Lower lobe of right lung (tissue), 2 donors: Measurements from ENCODE around the gene PEX19. TPM values are rescaled to one million over a fixed set of nuclear protein-coding genes. Genes with fewer than 3 reads are reported as not detected.

Experiments
- ATAC-seq, 2 donors: fragments of 200-7000 bp; cut with Tn5 transposase; one replicate each; pipeline ENCODE4 v1.9.1; 2020 to 2022; ENCODE audit warnings: mild to moderate bottlenecking in 2 of 2, moderate library complexity in 2 of 2
- DNase-seq: peaks from one replicate; pipeline ENCODE4 v3.0.0-alpha.2; 2020
- H3K27ac ChIP-seq: fragments of 200-600 bp; one replicate; pipeline ENCODE4 v1.8.0; 2022
- H3K27me3 ChIP-seq: fragments of 200-600 bp; one replicate; pipeline ENCODE4 v1.8.0; 2022; ENCODE audit warnings: low read depth
- H3K36me3 ChIP-seq: fragments of 200-600 bp; one replicate; pipeline ENCODE4 v1.8.0; 2022; ENCODE audit warnings: mild to moderate bottlenecking
- H3K4me1 ChIP-seq: fragments of 200-600 bp; one replicate; pipeline ENCODE4 v1.8.0; 2022
- H3K4me3 ChIP-seq: fragments of 200-600 bp; one replicate; pipeline ENCODE4 v1.8.0; 2022; ENCODE audit warnings: mild to moderate bottlenecking
- H3K9me3 ChIP-seq: fragments of 200-600 bp; one replicate; pipeline ENCODE4 v1.8.0; 2022
- intact Hi-C: fragments of 100-400 bp; cut with DNase I; formaldehyde crosslinking; loops from one replicate; pipeline ENCODE4 v1.11.0; 2022
- total RNA-seq: library from RNA; stranded (reverse); fragmentation: NEBNext Ultra II Directional; extraction: Animal tissue kit (Norgen Biotek cat#: 25700); gene quantifications from one replicate; pipeline ENCODE4 v1.2.1, GENCODE V29; 2021
- TF ChIP-seq, protein P1 (sequence below): fragments of 200-600 bp; IDR thresholded peaks from one replicate; pipeline ENCODE4 v1.8.0; 2022; ENCODE audit warnings: antibody characterized with exemption, mild to moderate bottlenecking
- donor health status: DM: no; HTN: yes; CAD: no; lungs with severe emphysema.

Gene PEX19
- total RNA-seq, 1 donor from 2014 or later = 63.1 TPM

DNA sequence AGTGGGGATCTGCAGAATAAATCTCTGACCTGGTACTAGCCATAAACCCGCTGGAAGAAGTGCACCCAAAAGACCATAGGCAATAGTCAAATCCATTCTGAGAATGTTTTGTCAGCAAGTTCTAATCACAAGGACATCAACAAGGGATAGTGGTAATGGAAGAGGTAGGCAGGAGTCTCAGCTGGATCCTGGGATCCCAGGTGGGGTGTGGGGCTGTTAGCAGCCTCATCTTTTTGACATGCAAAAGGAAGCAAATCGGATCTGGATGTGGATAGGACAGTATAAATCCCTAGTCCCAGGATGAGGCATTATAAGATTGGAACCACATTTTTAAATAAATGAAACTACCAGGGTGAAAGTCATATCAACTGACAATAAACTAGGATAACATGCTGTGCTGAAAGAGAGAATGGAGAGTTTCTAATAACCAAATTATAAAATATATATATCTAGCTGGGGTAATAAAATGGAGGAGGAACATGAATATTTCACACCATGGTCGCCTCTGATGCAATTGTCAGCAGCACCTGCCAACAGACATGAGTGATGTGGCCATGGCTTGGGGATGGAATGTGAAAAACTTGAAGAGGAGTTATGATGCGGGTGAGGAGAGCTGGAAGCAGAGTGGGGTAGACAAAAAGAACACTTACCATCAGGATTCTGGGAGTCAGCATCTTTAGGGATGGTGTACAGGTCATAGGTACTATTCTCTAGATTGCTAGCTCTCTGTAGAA lies 23.7 kb upstream of the PEX19 start:
- intact Hi-C loops = no loop called here
- H3K4me1 ChIP-seq = no peaks in the 10 kb centered on the region
- peaks cover 100% of the 10 kb centered on the region for H3K36me3 ChIP-seq
- H3K27me3 ChIP-seq = no peaks in the 10 kb centered on the region
- TF ChIP-seq, protein P1, sequence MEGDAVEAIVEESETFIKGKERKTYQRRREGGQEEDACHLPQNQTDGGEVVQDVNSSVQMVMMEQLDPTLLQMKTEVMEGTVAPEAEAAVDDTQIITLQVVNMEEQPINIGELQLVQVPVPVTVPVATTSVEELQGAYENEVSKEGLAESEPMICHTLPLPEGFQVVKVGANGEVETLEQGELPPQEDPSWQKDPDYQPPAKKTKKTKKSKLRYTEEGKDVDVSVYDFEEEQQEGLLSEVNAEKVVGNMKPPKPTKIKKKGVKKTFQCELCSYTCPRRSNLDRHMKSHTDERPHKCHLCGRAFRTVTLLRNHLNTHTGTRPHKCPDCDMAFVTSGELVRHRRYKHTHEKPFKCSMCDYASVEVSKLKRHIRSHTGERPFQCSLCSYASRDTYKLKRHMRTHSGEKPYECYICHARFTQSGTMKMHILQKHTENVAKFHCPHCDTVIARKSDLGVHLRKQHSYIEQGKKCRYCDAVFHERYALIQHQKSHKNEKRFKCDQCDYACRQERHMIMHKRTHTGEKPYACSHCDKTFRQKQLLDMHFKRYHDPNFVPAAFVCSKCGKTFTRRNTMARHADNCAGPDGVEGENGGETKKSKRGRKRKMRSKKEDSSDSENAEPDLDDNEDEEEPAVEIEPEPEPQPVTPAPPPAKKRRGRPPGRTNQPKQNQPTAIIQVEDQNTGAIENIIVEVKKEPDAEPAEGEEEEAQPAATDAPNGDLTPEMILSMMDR = no peak
- no peak overlapping the region for H3K4me3 ChIP-seq
- H3K27ac ChIP-seq = no peak overlapping the region
- no peak for ATAC-seq
- H3K9me3 ChIP-seq = no peaks in the 10 kb centered on the region
- DNase-seq = no peak

DNA sequence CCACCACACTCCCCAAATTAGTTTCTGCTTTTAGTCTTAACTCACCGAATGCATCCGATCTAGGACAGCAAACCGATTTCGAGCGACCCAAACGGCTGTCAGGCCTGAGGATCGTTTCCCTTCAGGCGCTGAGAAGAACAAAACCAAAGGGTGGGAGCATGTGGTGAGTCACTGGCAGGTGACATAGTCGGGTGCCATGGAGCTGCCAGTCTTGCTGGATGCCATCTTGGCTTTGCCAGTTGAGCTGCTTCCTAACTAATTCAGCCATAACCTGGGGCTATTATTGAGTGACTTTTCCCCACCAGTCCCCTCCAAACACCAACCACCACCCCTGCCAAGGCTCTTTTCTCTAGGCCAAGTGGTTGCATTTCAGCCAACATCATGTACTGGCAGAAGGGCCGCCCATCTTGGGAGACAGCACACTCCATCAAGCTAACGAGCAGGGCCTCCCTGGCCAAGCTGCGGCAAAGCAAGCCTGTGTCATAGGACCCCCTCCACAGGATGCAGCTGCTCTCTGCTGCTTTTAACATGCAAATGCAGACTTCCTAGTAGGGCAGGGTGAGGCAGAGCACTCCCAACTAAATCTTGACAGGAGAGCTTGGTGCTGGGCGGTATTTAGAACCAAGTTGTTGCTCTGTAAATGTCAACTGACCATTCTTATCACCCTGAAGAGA lies 22.3 kb upstream of the PEX19 start:
- Histone ChIP-seq H3K9me3 (no peaks in the 10 kb centered on the region), H3K36me3 (peaks cover 100% of the 10 kb centered on the region), H3K4me3 (no peak overlapping the region), H3K27me3 (no peaks in the 10 kb centered on the region), H3K4me1 (no peaks in the 10 kb centered on the region), H3K27ac (no peak overlapping the region)
- intact Hi-C loops = no loop called here
- no peak for ATAC-seq
- no peak for DNase-seq
- TF ChIP-seq, protein P1 = no peak

DNA sequence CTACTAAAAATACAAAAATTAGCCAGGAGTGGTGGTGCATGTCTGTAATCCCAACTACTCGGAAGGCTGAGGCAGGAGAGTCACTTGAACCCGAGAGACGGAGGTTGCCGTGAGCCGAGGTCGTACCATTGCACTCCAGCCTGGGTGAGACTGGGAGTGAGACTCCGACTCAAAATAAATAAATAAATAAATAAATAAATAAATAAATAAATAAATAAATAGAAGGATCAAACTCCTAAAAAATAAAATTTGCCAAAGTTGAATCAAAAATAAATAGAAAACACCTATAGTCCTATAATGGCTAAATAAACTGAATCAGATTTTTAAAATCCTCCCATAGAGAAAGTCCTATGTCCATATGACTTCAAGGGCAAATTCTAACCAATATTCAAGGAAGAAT lies 15.2 kb upstream of the PEX19 start:
- DNase-seq (no peak), ATAC-seq (no peak)
- TF ChIP-seq, protein P1 = no peak
- intact Hi-C loops = no loop called here
- H3K9me3 ChIP-seq = no peaks in the 10 kb centered on the region
- H3K4me3 ChIP-seq = no peak overlapping the region
- peaks cover 99% of the 10 kb centered on the region for H3K36me3 ChIP-seq
- H3K27me3 ChIP-seq = no peaks in the 10 kb centered on the region
- no peaks in the 10 kb centered on the region for H3K4me1 ChIP-seq
- no peak overlapping the region for H3K27ac ChIP-seq

DNA sequence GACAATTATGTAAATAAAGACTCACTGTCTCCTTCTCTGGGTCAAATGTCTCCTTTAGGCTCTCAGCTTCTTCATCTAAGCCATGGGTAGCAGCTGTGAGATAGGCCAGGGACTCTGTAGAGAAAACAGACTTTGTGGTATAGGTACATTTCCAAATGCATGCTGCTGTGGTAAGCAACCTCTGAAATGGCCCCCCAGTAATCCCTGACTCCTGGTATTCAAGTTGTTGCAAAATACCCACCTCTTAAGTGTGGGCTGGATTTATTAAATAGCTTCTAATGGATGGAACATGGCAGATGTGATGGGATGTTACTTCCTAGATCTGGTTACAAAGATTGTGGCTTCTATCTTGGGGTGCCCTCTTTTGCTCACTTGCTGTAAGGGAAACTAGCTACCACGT lies 11.1 kb upstream of the PEX19 start:
- Histone ChIP-seq H3K27me3 (no peaks in the 10 kb centered on the region), H3K4me1 (no peaks in the 10 kb centered on the region), H3K4me3 (no peak overlapping the region), H3K36me3 (peaks cover 100% of the 10 kb centered on the region), H3K27ac (no peak overlapping the region), H3K9me3 (no peaks in the 10 kb centered on the region)
- ATAC-seq = no peak
- TF ChIP-seq, protein P1 = no peak
- no peak for DNase-seq
- intact Hi-C loops = no loop called here

DNA sequence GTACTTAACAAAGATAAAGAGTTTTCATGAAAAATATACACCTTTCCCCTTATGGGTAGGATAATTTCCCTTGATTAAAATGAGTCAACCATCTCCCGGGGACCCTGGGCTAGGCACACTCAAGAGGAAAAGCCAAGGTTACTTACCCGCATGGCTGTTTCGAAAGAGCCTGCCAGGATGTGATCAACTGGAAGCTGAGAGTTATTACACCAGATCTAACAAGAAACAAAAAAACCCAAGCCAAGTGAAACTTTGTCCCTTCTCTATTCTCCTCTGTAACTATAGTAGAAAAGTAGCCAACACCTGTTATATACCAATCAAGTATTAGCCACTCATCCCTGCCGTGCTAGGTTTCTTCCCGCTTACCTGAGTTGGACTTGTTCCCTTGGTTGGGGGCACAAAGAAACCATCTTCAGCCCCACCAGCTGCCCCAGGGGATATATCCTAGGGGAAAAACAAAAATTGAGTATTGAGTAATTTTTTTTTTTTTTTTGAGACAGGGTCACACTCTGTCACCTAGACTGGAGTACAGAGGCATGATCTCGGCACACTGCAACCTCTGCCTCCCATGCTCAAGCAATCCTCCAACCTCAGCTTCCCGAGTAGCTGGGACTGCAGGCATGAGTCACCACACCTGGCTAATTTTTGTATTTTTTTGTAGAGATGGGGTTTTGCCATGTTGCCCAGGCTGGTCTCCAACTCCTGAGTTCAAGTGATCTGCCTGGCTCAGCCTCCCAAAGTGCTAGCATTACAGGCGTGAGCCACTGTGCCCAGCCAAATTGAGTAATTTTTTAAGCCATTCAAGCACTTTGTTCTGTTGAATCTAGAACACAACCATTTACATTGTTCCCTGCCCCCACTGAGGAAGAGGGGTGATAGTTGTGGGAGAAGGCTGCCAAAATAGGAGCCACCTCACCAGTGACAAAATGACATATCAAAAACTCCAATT lies 8.4 kb upstream of the PEX19 start:
- H3K36me3 ChIP-seq = peaks cover 99% of the 10 kb centered on the region
- no peaks in the 10 kb centered on the region for H3K27me3 ChIP-seq
- TF ChIP-seq, protein P1 = no peak
- no peaks in the 10 kb centered on the region for H3K9me3 ChIP-seq
- intact Hi-C loops = no loop called here
- H3K4me1 ChIP-seq = no peaks in the 10 kb centered on the region
- DNase-seq (no peak), ATAC-seq (no peak)
- no peak overlapping the region for H3K4me3 ChIP-seq
- H3K27ac ChIP-seq = no peak overlapping the region
